Mammary epithelial cell (primary cell): ENCODE measurements around the gene TMEM87B.

ENCODE experiments used
- CTCF ChIP-seq, 2 donors: IDR thresholded peaks in 1 of 2; conservative IDR thresholded peaks in 1 of 2; 2 replicates each; pipeline ENCODE4 v1.5.1; 2011 to 2012; ENCODE audit warnings: inconsistent platforms in 2 of 2, low read length in 2 of 2, mild to moderate bottlenecking in 2 of 2, control low read depth in 1 of 2, low read depth in 1 of 2; ENCODE audit not compliant: insufficient read depth in 1 of 2; ENCODE audit errors: extremely low read depth in 1 of 2
- EZH2 ChIP-seq: IDR thresholded peaks from 2 replicates; pipeline ENCODE4 v1.6.1; 2012; ENCODE audit warnings: low read length, inconsistent platforms, borderline replicate concordance

DNA sequence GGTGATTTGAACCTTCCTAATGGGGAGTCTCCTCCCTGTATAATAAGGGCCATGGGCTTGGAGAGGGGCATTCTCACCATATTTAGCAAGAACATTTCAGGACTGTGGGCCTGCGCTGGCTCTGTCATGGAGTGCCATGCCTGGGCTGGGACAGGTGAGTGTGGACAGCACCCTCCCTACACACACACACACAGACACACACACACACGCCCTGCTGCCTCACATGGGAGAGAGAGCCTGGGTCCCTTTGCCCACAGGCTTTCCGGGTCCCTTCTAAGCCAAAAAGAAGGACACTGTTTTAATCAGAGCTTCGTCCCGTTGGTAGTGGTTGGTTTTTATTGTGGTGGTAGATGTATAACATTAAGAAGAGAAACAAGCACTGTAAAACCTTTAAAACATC is 31.4 kb upstream of the TMEM87B start:
- TF ChIP-seq CTCF (conservative IDR thresholded peaks at IDR 0.05 in 1 of 2, IDR thresholded peaks at IDR 0.05 in 1 of 2; ENCODE audit: extremely low read depth in 1 of 2, insufficient read depth in 1 of 2, low read depth in 1 of 2, low read length in 2 of 2) (no peak), EZH2 (no peak)
